K562 (cell line): ENCODE measurements around the gene TFDP1. TPM values are rescaled to one million over a fixed set of nuclear protein-coding genes. Genes with fewer than 3 reads are reported as not detected.

Experiments
- ATAC-seq: fragments of 200-7000 bp; cut with Tn5 transposase; 3 replicates; pipeline ENCODE4 v1.9.1; 2020; ENCODE audit warnings: moderate library complexity
- BruUV-seq: library from RNA; stranded (reverse); fragments of 400-500 nt; replicated peaks from 2 replicates; lab custom pipeline; 2021; lab: Mats Ljungman, UMichigan
- CTCF ChIA-PET: fragments of 300-600 bp; formaldehyde crosslinking; extraction: SDS; loops from one replicate; lab custom pipeline; 2021; ENCODE audit warnings: low intra/inter-chr PET ratio; lab: Yijun Ruan, JAX
- POLR2A ChIA-PET: fragments of 300-600, 350-650 bp; sonication (Branson Sonifier 250); formaldehyde crosslinking; extraction: SDS; loops from one replicate; lab custom pipeline; 2021; ENCODE audit warnings: antibody characterized with exemption, inconsistent platforms; lab: Yijun Ruan, JAX
- DNase-seq, 4 experiments: peaks; one replicate each; pipeline versions ENCODE4 v3.0.0 to v3.0.0-alpha.2; 2011 to 2018; ENCODE audit warnings: low spot score in 3 of 4, mixed read lengths in 3 of 4; ENCODE audit errors: extremely low read depth in 1 of 4
- FAIRE-seq: peaks from 2 replicates; lab custom pipeline; 2011; peaks lifted over from hg19 to GRCh38; lab: Jason Lieb, UNC
- H2AFZ ChIP-seq: 2 replicates; pipeline ENCODE4 v1.6.0; 2011; ENCODE audit warnings: low read depth, low read length, control low read depth, inconsistent platforms
- H3K27ac ChIP-seq: fragments of 200-600 bp; 3 replicates; pipeline ENCODE4 v1.8.0; 2011; ENCODE audit warnings: low read depth, mild to moderate bottlenecking, control low read depth, inconsistent platforms, low read length, moderate library complexity, mixed read lengths; ENCODE audit errors: extremely low read depth
- H3K27me3 ChIP-seq, 2 experiments: fragments of 300-600 bp in 1 of 2; 2 replicates in 1 of 2; 3 replicates in 1 of 2; pipeline versions ENCODE4 v1.6.0 to v1.8.0; 2011; ENCODE audit warnings: inconsistent platforms in 2 of 2, low read length in 2 of 2, mild to moderate bottlenecking in 1 of 2, mixed read lengths in 1 of 2, moderate library complexity in 1 of 2; ENCODE audit not compliant: control insufficient read depth in 2 of 2, insufficient read depth in 2 of 2
- H3K36me3 ChIP-seq: fragments of 300-600 bp; 3 replicates; pipeline ENCODE4 v1.8.0; 2011; ENCODE audit warnings: mild to moderate bottlenecking, low read length, inconsistent platforms; ENCODE audit not compliant: control insufficient read depth, insufficient read depth
- H3K4me1 ChIP-seq, 2 experiments: fragments of 200-600 bp in 1 of 2; replicated peaks in 1 of 2; 2 replicates in 1 of 2; 3 replicates in 1 of 2; pipeline versions ENCODE4 v1.5.1 to v1.8.0; 2011; ENCODE audit warnings: inconsistent platforms in 2 of 2, low read length in 2 of 2, mild to moderate bottlenecking in 1 of 2, mixed read lengths in 1 of 2, moderate library complexity in 1 of 2; ENCODE audit not compliant: control insufficient read depth in 2 of 2, insufficient read depth in 2 of 2
- H3K4me2 ChIP-seq: 2 replicates; pipeline ENCODE4 v1.6.1; 2011; ENCODE audit warnings: low read length, control low read depth, inconsistent platforms, mixed read lengths; ENCODE audit not compliant: insufficient read depth
- H3K4me3 ChIP-seq: fragments of 200-600 bp; sonication (generic), shearing (Covaris generic); 2 replicates; pipeline ENCODE4 v1.5.1; 2016; ENCODE audit warnings: control low read depth, inconsistent platforms
- H3K79me2 ChIP-seq: fragments of 200-600 bp; 3 replicates; pipeline ENCODE4 v1.8.0; 2011; ENCODE audit warnings: low read length, inconsistent platforms; ENCODE audit not compliant: control insufficient read depth, insufficient read depth
- H3K9ac ChIP-seq, 2 experiments: 2 replicates each; pipeline versions ENCODE4 v1.6.0 to v1.6.1; 2011; ENCODE audit warnings: low read depth in 2 of 2, low read length in 2 of 2, control low read depth in 1 of 2, inconsistent platforms in 1 of 2, mild to moderate bottlenecking in 1 of 2, mixed read lengths in 1 of 2; ENCODE audit not compliant: insufficient read depth in 1 of 2
- H3K9me1 ChIP-seq: one replicate; pipeline ENCODE4 v1.6.0; 2011; ENCODE audit warnings: inconsistent platforms, mild to moderate bottlenecking, low read length, moderate library complexity; ENCODE audit not compliant: control insufficient read depth, insufficient read depth
- H3K9me3 ChIP-seq: replicated peaks from 2 replicates; pipeline ENCODE4 v1.5.1; 2011; ENCODE audit warnings: low read depth, low read length, inconsistent platforms; ENCODE audit not compliant: control insufficient read depth, insufficient read depth
- H4K20me1 ChIP-seq: replicated peaks from 2 replicates; pipeline ENCODE4 v1.6.1; 2011; ENCODE audit warnings: low read length, inconsistent platforms, mixed read lengths; ENCODE audit not compliant: control insufficient read depth, insufficient read depth
- CREB1 ChIP-seq, 2 experiments: sonication (generic) in 1 of 2; formaldehyde crosslinking in 1 of 2; IDR thresholded peaks; 2 replicates each; pipeline versions ENCODE4 v1.6.1 to v1.8.0; 2012 to 2022; ENCODE audit warnings: inconsistent platforms in 1 of 2, mild to moderate bottlenecking in 1 of 2, missing genetic modification reagents in 1 of 2, moderate library complexity in 1 of 2
- PHF8 ChIP-seq: fragments of 200-600 bp; sonication (generic); IDR thresholded peaks from 2 replicates; pipeline ENCODE4 v1.6.1; 2012; ENCODE audit warnings: mixed run types, mild to moderate bottlenecking, inconsistent platforms, low read length, moderate library complexity, borderline replicate concordance
- RBM14 ChIP-seq: fragments of 200-400 bp; formaldehyde crosslinking; IDR thresholded peaks from 2 replicates; pipeline ENCODE4 v1.6.1; 2018; ENCODE audit warnings: low read depth, mild to moderate bottlenecking, low read length, moderate library complexity, borderline replicate concordance; ENCODE audit not compliant: insufficient read depth
- RCOR1 ChIP-seq, 2 experiments: IDR thresholded peaks; 2 replicates each; pipeline ENCODE4 v1.6.1; 2012; ENCODE audit warnings: low read depth in 2 of 2, low read length in 2 of 2, borderline replicate concordance in 1 of 2, improper control_type of control experiment in 1 of 2
- WGBS: fragments of 100-300 bp; shearing (Covaris generic); methylation state at CpG from one replicate; pipeline ENCODE4 v1.1.6; 2016; ENCODE audit warnings: low coverage, mixed read lengths; ENCODE audit not compliant: insufficient coverage; ENCODE audit errors: missing lambda C conversion rate; 5-methylcytosine and 5-hydroxymethylcytosine counted together
- in situ Hi-C: fragments of 300-500 bp; cut with MboI; formaldehyde crosslinking; loops from 4 replicates; pipeline ENCODE4 v1.15.0; 2018; ENCODE audit warnings: inconsistent platforms, mixed read lengths
- intact Hi-C: fragments of 100-400 bp; cut with micrococcal nuclease; formaldehyde crosslinking; loops from 2 replicates; pipeline ENCODE4 v1.14.2; 2022
- polyA plus RNA-seq, 8 experiments: library from polyadenylated mRNA; depleted of rRNA in 4 of 8; stranded (reverse) in 5 of 8; unstranded in 3 of 8; fragments of >200 nt; fragmentation: Nextera tagmentation in 2 of 8; fragmentation: Illumina TruSeq in 1 of 8; extraction: Ambion mirVana in 2 of 8; extraction: Trizol in 1 of 8; gene quantifications; 2 replicates each; pipeline versions ENCODE4 v1.2.1 to v1.2.3, GENCODE V29; 2011 to 2014; ENCODE audit warnings: inconsistent platforms in 1 of 8, missing spikeins in 1 of 8
- total RNA-seq, 7 experiments: library from RNA; depleted of rRNA in 6 of 7; stranded (reverse); fragments of >200 nt in 6 of 7; fragmentation: Illumina TruSeq in 2 of 7; extraction: Trizol in 2 of 7; gene quantifications; 2 replicates each; pipeline versions ENCODE4 v1.2.1 to v1.2.3, GENCODE V29; 2011 to 2021; ENCODE audit warnings: low replicate concordance in 1 of 7
- TF ChIP-seq, protein P1 (sequence below): fragments of 250-450 bp; sonication (Bioruptor Pico); IDR thresholded peaks from 2 replicates; pipeline ENCODE4 v1.8.0; 2021; ENCODE audit warnings: moderate library complexity, mild to moderate bottlenecking, inconsistent platforms
- TF ChIP-seq, protein P2 (sequence below): fragments of 250-450 bp; sonication (Bioruptor Pico); IDR thresholded peaks from 2 replicates; pipeline ENCODE4 v1.8.0; 2022; ENCODE audit warnings: moderate library complexity, mild to moderate bottlenecking, inconsistent platforms
- TF ChIP-seq, protein P3 (sequence below): fragments of 450-650 bp; IDR thresholded peaks from 2 replicates; pipeline ENCODE4 v1.6.1; 2016; ENCODE audit warnings: mild to moderate bottlenecking, moderate library complexity

Gene TFDP1
- total and polyA plus RNA-seq, 9 of the 15 experiments (the other 6 are each of a cell fraction or from before 2014, with no cell fraction given), result 33.8 to 145 (median 69.1) TPM

DNA sequence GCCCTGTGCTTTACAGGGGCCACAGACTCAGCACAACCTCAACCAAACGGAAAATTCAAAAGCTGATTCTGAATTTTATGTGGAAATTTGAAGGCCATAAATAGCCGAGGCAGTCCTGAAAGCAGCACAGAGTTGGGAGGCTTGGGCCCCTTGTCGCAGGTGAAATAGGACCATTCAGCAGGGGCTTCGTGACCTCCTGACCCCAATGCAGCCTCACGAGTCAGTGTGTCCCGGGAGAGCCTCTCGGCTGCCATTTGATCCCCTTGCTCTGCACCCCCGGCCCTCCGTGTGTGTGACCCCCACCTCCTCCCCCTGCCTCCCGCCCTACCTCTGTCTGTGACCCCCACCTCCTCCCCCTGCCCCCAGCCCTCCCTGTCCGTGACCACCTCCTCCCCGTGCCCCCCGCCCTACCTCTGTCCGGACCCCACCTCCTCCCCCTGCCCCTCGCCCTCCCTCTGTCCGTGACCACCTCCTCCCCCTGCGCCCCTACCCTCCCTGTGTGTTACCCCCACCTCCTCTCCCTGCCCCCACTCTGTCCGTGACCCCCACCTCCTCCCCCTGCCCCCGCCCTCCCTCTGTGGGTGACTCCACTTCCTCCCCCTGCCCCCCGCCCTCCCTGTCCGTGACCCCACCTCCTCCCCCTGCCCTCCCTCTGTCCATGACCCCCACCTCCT lies 41.7 kb upstream of the TFDP1 start:
- 64% methylated on average over 4 of the region's 21 CpGs for WGBS
- POLR2A ChIA-PET, result interaction anchor here (0.6 kb wide), 1 partner anchor 683 kb away, joined by 3 read pairs; no protein-coding TSS in a partner anchor
- FAIRE-seq (no peak), ATAC-seq (no peak), DNase-seq (no peak)
- Histone ChIP-seq H4K20me1 (no peaks in the 10 kb centered on the region), H3K27me3 (no peaks in the 10 kb centered on the region), H3K27ac (no peak overlapping the region), H2AFZ (no peak overlapping the region), H3K9me1 (no peaks in the 10 kb centered on the region), H3K4me3 (no peak overlapping the region), H3K79me2 (peaks cover 15% of the 10 kb centered on the region; the same call in 2 of the 3 replicates), H3K9ac (no peak overlapping the region), H3K9me3 (no peaks in the 10 kb centered on the region; the same call in 1 of the 2 replicates), H3K4me2 (no peak overlapping the region), H3K36me3 (peaks cover 15% of the 10 kb centered on the region; the same call in 1 of the 3 replicates), H3K4me1 (peaks cover 0 to 21% of the 10 kb centered on the region in 2 experiments; a peak in 3 of 5 replicates)
- no TSS peak for BruUV-seq
- in situ Hi-C loops (no loop called here), intact Hi-C loops (no loop called here)
- CTCF ChIA-PET, result no interaction called here
- TF ChIP-seq, protein P1, sequence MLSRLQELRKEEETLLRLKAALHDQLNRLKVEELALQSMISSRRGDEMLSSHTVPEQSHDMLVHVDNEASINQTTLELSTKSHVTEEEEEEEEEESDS (CRISPR knock-in tag), result no peak
- TF ChIP-seq, protein P2, sequence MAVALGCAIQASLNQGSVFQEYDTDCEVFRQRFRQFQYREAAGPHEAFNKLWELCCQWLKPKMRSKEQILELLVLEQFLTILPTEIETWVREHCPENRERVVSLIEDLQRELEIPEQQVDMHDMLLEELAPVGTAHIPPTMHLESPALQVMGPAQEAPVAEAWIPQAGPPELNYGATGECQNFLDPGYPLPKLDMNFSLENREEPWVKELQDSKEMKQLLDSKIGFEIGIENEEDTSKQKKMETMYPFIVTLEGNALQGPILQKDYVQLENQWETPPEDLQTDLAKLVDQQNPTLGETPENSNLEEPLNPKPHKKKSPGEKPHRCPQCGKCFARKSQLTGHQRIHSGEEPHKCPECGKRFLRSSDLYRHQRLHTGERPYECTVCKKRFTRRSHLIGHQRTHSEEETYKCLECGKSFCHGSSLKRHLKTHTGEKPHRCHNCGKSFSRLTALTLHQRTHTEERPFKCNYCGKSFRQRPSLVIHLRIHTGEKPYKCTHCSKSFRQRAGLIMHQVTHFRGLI, result no peak
- TF ChIP-seq, protein P3, sequence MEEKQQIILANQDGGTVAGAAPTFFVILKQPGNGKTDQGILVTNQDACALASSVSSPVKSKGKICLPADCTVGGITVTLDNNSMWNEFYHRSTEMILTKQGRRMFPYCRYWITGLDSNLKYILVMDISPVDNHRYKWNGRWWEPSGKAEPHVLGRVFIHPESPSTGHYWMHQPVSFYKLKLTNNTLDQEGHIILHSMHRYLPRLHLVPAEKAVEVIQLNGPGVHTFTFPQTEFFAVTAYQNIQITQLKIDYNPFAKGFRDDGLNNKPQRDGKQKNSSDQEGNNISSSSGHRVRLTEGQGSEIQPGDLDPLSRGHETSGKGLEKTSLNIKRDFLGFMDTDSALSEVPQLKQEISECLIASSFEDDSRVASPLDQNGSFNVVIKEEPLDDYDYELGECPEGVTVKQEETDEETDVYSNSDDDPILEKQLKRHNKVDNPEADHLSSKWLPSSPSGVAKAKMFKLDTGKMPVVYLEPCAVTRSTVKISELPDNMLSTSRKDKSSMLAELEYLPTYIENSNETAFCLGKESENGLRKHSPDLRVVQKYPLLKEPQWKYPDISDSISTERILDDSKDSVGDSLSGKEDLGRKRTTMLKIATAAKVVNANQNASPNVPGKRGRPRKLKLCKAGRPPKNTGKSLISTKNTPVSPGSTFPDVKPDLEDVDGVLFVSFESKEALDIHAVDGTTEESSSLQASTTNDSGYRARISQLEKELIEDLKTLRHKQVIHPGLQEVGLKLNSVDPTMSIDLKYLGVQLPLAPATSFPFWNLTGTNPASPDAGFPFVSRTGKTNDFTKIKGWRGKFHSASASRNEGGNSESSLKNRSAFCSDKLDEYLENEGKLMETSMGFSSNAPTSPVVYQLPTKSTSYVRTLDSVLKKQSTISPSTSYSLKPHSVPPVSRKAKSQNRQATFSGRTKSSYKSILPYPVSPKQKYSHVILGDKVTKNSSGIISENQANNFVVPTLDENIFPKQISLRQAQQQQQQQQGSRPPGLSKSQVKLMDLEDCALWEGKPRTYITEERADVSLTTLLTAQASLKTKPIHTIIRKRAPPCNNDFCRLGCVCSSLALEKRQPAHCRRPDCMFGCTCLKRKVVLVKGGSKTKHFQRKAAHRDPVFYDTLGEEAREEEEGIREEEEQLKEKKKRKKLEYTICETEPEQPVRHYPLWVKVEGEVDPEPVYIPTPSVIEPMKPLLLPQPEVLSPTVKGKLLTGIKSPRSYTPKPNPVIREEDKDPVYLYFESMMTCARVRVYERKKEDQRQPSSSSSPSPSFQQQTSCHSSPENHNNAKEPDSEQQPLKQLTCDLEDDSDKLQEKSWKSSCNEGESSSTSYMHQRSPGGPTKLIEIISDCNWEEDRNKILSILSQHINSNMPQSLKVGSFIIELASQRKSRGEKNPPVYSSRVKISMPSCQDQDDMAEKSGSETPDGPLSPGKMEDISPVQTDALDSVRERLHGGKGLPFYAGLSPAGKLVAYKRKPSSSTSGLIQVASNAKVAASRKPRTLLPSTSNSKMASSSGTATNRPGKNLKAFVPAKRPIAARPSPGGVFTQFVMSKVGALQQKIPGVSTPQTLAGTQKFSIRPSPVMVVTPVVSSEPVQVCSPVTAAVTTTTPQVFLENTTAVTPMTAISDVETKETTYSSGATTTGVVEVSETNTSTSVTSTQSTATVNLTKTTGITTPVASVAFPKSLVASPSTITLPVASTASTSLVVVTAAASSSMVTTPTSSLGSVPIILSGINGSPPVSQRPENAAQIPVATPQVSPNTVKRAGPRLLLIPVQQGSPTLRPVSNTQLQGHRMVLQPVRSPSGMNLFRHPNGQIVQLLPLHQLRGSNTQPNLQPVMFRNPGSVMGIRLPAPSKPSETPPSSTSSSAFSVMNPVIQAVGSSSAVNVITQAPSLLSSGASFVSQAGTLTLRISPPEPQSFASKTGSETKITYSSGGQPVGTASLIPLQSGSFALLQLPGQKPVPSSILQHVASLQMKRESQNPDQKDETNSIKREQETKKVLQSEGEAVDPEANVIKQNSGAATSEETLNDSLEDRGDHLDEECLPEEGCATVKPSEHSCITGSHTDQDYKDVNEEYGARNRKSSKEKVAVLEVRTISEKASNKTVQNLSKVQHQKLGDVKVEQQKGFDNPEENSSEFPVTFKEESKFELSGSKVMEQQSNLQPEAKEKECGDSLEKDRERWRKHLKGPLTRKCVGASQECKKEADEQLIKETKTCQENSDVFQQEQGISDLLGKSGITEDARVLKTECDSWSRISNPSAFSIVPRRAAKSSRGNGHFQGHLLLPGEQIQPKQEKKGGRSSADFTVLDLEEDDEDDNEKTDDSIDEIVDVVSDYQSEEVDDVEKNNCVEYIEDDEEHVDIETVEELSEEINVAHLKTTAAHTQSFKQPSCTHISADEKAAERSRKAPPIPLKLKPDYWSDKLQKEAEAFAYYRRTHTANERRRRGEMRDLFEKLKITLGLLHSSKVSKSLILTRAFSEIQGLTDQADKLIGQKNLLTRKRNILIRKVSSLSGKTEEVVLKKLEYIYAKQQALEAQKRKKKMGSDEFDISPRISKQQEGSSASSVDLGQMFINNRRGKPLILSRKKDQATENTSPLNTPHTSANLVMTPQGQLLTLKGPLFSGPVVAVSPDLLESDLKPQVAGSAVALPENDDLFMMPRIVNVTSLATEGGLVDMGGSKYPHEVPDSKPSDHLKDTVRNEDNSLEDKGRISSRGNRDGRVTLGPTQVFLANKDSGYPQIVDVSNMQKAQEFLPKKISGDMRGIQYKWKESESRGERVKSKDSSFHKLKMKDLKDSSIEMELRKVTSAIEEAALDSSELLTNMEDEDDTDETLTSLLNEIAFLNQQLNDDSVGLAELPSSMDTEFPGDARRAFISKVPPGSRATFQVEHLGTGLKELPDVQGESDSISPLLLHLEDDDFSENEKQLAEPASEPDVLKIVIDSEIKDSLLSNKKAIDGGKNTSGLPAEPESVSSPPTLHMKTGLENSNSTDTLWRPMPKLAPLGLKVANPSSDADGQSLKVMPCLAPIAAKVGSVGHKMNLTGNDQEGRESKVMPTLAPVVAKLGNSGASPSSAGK, result no peak
- TF ChIP-seq RCOR1 (IDR thresholded peaks at IDR 0.05; ENCODE audit: borderline replicate concordance in 1 of 2, low read depth in 2 of 2, low read length in 2 of 2) (no peak), PHF8 (no peak), CREB1 (IDR thresholded peaks at IDR 0.05) (no peak), CREB1 (CRISPR knock-in tag; IDR thresholded peaks at IDR 0.05) (no peak), RBM14 (no peak)
